Measurements from ENCODE around the gene SDR9C7. TPM values are rescaled to one million over a fixed set of nuclear protein-coding genes. Genes with fewer than 3 reads are reported as not detected.

SDR9C7 gene
- total and polyA plus RNA-seq, 2 experiments from 2014 or later = not detected

GRCh38 chr12:56929780-56930179 is 4.4 kb downstream of the SDR9C7 start:
- peaks cover 24% of the 10 kb centered on the region for H3K4me1 Mint-ChIP-seq
- H3K4me3 Mint-ChIP-seq = no peak overlapping the region
- no peaks in the 10 kb centered on the region for H3F3A ChIP-seq (replicated peaks; ENCODE audit: low read depth)
- H3K36me3 Mint-ChIP-seq (ENCODE audit: low read depth) = no peaks in the 10 kb centered on the region
- H2AFZ ChIP-seq = no peak overlapping the region
- no peak overlapping the region for H3K4me2 ChIP-seq
- ATAC-seq (no peak), DNase-seq (ENCODE audit: low spot score) (no peak)
- TF ChIP-seq CTCF (conservative IDR thresholded peaks at IDR 0.05; ENCODE audit: low read depth in 2 of 2) = no peak
- no peak for TF ChIP-seq JUNB (IDR thresholded peaks at IDR 0.05; ENCODE audit: unreplicated experiment)
- no peak for TF ChIP-seq ZNF331 (CRISPR knock-in tag; IDR thresholded peaks at IDR 0.05; ENCODE audit: low read depth)
- no peak for TF ChIP-seq EZH2phosphoT487 (IDR thresholded peaks at IDR 0.05; ENCODE audit: unreplicated experiment)
- no peak for TF ChIP-seq EZH2 (IDR thresholded peaks at IDR 0.05; ENCODE audit: low read depth, unreplicated experiment)
- TF ChIP-seq ZNF114 (CRISPR knock-in tag; IDR thresholded peaks at IDR 0.05) = no peak
- no peak overlapping the region for H3K4me3 ChIP-seq
- H3K9me2 ChIP-seq (ENCODE audit: insufficient read depth) = peaks cover 4% of the 10 kb centered on the region
- H3K9me3 Mint-ChIP-seq = no peaks in the 10 kb centered on the region; the same call in 2 of the 3 replicates
- H3K79me2 ChIP-seq (replicated peaks; ENCODE audit: insufficient read depth) = no peaks in the 10 kb centered on the region
- H3K4me1 ChIP-seq (ENCODE audit: insufficient read depth) = peaks cover 15% of the 10 kb centered on the region
- H3K27me3 ChIP-seq (ENCODE audit: insufficient read depth) = no peaks in the 10 kb centered on the region
- no peaks in the 10 kb centered on the region for H3K36me3 ChIP-seq (ENCODE audit: insufficient read depth)
- peaks cover 5% of the 10 kb centered on the region for H3K27me3 Mint-ChIP-seq (ENCODE audit: insufficient read depth, low read depth, poor library complexity)
- no peaks in the 10 kb centered on the region for H4K20me1 ChIP-seq (replicated peaks; ENCODE audit: insufficient read depth)
- H3K27ac Mint-ChIP-seq = no peak overlapping the region
- H3K27ac ChIP-seq (ENCODE audit: low read depth) = no peak overlapping the region

GRCh38 chr12:56928262-56928661 is 5.9 kb downstream of the SDR9C7 start:
- no peak overlapping the region for H3K4me2 ChIP-seq
- H3K79me2 ChIP-seq (replicated peaks; ENCODE audit: insufficient read depth) = no peaks in the 10 kb centered on the region
- peaks cover 15% of the 10 kb centered on the region for H3K4me1 ChIP-seq (ENCODE audit: insufficient read depth)
- TF ChIP-seq ZNF331 (CRISPR knock-in tag; IDR thresholded peaks at IDR 0.05; ENCODE audit: low read depth) = no peak
- TF ChIP-seq EZH2phosphoT487 (IDR thresholded peaks at IDR 0.05; ENCODE audit: unreplicated experiment) = no peak
- H3K36me3 Mint-ChIP-seq (ENCODE audit: low read depth) = no peaks in the 10 kb centered on the region
- H3K27ac ChIP-seq (ENCODE audit: low read depth) = no peak overlapping the region
- H3F3A ChIP-seq (replicated peaks; ENCODE audit: low read depth) = no peaks in the 10 kb centered on the region
- H3K4me3 Mint-ChIP-seq = no peak overlapping the region
- no peak overlapping the region for H3K4me3 ChIP-seq
- peaks cover 24% of the 10 kb centered on the region for H3K4me1 Mint-ChIP-seq
- H3K27me3 ChIP-seq (ENCODE audit: insufficient read depth) = no peaks in the 10 kb centered on the region
- no peaks in the 10 kb centered on the region for H4K20me1 ChIP-seq (replicated peaks; ENCODE audit: insufficient read depth)
- H3K9me3 Mint-ChIP-seq = no peaks in the 10 kb centered on the region
- H2AFZ ChIP-seq = peak overlapping the region; percentile 83
- no peaks in the 10 kb centered on the region for H3K36me3 ChIP-seq (ENCODE audit: insufficient read depth)
- ATAC-seq (no peak; the same call in 2 of the 3 replicates), DNase-seq (ENCODE audit: low spot score) (no peak)
- peaks cover 5% of the 10 kb centered on the region for H3K27me3 Mint-ChIP-seq (ENCODE audit: insufficient read depth, low read depth, poor library complexity)
- no peak overlapping the region for H3K27ac Mint-ChIP-seq
- peaks cover 4% of the 10 kb centered on the region for H3K9me2 ChIP-seq (ENCODE audit: insufficient read depth)

GRCh38 chr12:56927281-56927680 is 6.9 kb downstream of the SDR9C7 start:
- Histone ChIP-seq H3K27ac (ENCODE audit: low read depth) (no peak overlapping the region), H3K4me2 (no peak overlapping the region), H3K4me3 (no peak overlapping the region), H3K79me2 (replicated peaks; ENCODE audit: insufficient read depth) (no peaks in the 10 kb centered on the region), H4K20me1 (replicated peaks; ENCODE audit: insufficient read depth) (no peaks in the 10 kb centered on the region), H3K4me1 (ENCODE audit: insufficient read depth) (peaks cover 12% of the 10 kb centered on the region), H3K27me3 (ENCODE audit: insufficient read depth) (no peaks in the 10 kb centered on the region), H2AFZ (no peak overlapping the region), H3K9me2 (ENCODE audit: insufficient read depth) (peaks cover 4% of the 10 kb centered on the region), H3F3A (replicated peaks; ENCODE audit: low read depth) (no peaks in the 10 kb centered on the region), H3K36me3 (ENCODE audit: insufficient read depth) (no peaks in the 10 kb centered on the region)
- H3K4me3 Mint-ChIP-seq = no peak overlapping the region
- no peak for DNase-seq (ENCODE audit: low spot score)
- ATAC-seq = no peak
- H3K27me3 Mint-ChIP-seq (ENCODE audit: insufficient read depth, low read depth, poor library complexity) = peaks cover 2% of the 10 kb centered on the region
- H3K27ac Mint-ChIP-seq = no peak overlapping the region
- H3K36me3 Mint-ChIP-seq (ENCODE audit: low read depth) = no peaks in the 10 kb centered on the region
- H3K4me1 Mint-ChIP-seq = peaks cover 22% of the 10 kb centered on the region
- no peaks in the 10 kb centered on the region for H3K9me3 Mint-ChIP-seq
- no peak for TF ChIP-seq CREB1 (CRISPR knock-in tag; IDR thresholded peaks at IDR 0.05; ENCODE audit: low read depth)
- TF ChIP-seq CTCF (conservative IDR thresholded peaks at IDR 0.05; ENCODE audit: low read depth in 2 of 2) = no peak
- TF ChIP-seq POLR2AphosphoS5 (IDR thresholded peaks at IDR 0.05; ENCODE audit: low read depth) = no peak
- TF ChIP-seq EZH2 (IDR thresholded peaks at IDR 0.05; ENCODE audit: low read depth, unreplicated experiment) = no peak
